ENCODE results near the gene PASK.
"Not testable (repeated sequence)": the region's sequence is repeated elsewhere in the genome, so short reads cannot be mapped to it uniquely, and the experiment has no call there.

PASK gene

DNA sequence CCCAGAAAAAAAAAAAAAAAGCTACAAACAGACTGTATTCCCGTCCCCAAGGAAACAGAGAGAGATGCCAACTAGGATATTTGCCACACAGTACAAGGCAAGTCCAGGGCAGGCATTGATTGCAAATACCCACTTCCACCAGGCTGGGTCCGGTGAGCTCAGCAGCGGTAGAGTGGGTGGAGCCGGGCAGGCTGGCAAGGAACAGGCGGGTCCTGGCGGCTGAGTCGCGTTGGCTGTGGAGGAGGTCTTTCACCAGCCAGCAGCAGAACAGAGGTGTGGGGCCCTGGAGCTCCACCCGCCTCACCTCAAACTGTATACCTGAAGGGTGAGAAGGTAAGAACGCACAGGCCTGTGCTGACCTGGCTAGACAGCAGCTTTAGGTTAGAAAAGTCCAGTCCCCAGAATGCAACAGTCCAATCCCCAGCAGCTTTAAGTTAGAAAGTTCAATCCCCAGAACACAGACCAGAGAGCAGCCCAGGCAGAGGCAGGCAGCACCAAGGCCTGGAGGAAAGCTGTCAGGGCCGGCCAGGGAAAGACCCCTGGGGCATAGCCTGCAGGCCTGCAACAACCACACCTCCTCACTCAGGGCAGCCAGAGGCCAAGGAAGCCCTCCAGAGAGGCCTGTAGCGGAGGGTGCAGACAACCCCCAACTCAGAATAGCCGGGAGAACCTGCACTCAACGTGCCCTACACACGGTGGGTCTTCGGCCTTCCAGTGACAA, 25.3 kb downstream of the PASK start:
- DNase-seq = no peak

DNA sequence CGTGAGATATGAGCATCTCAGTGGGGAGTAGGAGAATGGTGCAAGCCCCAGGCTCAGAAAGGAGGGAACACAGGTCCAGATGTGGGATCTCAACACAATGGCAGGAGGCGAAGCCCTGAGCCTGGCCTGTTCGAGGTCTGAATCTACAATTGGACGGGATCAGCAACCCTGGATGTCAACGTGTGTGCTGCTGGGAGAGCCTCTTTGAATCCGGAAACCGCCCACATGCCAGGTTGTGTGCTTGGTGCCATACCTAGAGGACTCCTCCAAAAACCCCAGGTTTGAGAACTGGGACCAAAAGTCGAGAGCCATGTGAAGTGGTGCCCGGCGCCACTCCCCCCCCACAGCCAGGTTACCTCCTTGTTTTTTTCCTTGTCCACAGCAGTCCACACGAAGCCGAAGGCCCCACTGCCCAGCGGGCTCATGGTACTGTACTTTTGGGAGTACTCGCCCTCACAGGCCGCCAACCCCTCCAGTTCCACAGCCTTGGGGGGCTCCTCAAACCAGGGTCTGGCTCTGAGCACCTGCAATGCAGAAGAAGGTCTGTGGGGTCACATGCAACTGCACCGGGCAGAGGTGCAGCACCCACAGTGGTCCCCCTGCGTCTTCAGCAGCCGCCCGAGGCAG, 26.8 kb downstream of the PASK start:
- DNase-seq = no peak

DNA sequence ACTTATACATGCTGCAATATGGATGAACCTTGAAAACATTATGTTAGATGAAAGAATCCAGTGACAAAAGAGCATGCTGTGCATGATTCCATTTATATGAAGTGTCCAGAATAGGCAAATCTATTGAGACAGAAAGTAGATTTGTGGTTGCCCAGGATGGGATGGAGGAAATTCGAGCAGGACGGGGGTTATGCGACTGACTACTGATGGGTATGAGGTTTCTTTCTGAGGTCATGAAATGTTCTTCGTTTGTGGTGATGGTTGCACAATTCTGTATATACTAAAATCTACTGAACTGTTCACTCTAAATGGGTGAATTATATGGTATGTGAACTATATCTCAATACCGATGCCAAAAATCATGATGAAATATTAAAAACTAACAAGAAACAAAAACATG, 28.3 kb downstream of the PASK start:
- DNase-seq = no peak

DNA sequence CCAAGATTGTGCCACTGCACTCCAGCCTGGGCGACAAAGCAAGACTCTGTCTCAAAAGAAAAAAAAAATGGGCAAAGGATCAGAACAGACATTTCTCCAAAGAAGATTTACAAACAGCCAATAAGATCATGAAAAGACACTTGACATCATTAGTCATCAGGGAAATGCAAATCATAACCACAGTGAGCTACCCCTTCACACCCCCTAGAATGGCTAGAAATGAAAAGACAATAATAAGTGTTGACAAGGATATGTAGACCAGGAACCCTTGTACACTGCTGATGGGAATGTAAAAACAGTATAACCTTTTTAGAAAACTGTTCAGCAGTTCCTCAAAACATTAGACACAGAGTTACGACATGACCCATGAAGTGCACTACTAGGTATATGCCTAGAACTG, 28.8 kb downstream of the PASK start:
- DNase-seq = no peak

DNA sequence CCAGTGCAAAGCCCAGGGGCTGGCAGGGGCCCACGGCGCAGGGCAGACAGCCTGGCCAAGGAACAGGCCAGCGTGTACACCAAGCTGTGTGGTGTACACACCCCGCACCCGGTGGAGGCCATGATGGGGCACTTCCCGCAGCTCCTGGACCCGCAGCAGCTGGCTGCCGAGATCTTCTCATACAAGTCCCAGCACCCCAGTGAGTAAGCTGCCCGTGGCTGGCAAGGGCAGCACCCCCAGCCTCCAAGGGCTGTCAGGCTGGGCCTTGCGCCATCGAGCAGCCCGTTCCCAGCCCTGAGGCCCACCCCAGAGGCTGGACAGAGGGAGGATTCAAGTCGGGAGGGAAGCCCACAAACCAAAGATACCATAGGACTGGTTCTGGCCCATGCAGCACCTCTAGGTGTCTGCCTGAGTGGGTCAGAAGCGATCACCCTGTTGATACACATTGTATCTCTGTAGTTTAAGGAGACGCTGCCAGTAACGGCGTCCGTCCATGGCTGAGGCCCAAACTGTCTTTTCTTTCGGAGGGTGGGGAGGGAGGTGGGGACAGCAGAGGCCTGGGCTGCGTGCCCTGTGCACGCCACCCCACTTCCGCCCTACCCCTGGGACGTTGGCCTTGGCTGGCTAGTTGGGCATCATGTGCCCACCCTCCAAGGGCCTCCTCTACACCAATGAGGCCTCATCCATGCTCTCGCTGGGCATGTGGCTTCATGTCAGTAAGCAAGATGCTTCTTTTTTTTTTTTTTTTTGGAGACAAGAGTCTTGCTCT, 30.4 kb downstream of the PASK start:
- DNase-seq = no peak

DNA sequence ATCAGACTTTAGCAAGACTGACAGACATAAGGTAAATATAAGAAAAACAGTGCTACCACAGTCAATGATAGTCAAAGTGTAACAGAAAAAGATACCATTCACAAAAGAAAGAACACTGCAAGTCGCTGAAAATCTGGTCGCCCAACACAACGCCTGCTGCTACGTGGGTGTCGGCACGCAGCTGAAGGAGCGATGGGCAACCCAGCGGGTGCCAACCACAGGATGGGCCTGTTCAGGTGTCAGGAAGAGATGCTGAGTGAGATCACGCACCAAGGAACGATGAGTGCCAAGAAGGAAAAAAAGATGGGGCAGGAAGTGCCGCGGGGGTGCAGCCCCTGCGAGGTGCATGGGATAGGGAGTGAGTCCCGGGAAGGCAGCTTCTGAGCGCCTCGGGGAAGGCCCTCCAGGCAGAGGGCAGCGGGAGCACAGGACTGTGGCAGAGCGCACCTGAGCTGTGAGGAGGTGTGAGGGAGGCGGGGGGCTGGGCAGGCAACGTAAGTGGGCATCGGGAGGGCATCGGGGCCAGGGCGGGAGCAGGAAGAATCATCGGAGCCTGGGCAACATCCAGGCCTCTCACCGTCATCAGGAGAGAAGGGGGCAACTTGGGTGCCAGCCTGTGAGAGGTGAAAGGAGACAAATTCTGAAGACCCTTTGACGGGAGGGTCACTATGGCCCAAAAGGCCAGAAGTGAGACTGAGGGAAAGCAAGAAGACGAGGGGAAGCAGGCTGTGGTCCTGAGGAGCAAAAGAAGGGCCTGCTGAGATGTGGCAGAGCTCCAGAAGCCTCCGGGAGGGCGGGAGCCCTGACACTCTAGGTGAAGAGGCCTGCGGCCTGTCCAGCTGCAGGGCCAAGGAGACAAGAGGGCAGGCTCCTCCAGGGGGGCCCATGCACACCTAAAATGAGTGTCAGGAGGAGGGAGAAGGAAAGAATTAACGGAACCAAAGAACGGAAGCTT, 32.4 kb downstream of the PASK start:
- no peak for DNase-seq

DNA sequence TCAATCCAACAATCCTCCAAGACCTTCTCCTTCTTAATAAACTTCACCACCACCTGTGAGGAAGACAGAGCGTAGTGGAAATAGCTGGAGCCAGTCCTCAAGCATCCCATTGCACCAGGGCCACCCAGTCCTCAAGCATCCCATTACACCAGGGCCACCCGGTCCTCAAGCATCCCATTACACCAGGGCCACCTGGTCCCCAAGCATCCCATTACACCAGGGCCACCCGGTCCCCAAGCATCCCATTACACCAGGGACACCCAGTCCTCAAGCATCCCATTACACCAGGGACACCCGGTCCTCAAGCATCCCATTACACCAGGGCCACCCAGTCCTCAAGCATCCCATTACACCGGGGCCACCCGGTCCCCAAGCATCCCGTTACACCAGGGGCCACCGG, 33.9 kb downstream of the PASK start:
- no peak for DNase-seq

DNA sequence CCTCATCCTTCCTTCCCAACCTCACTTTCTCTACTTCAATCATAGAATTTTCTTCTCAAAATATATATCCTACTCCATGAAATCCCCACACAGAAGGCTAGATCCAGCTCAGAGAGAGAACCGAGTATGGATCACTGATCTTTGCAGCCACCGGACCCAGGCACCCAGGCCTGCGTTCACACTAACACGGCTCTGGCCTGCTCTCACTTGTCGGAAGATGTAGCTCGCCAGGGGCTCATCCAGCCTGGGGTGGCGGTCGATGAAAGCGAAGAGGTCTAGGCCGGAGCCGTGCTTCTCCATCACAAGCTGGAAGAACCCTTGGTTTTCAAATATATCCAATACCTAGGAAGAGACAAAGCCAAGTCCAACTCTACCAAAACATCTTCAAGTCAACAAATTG, 34.4 kb downstream of the PASK start:
- no peak for DNase-seq

DNA sequence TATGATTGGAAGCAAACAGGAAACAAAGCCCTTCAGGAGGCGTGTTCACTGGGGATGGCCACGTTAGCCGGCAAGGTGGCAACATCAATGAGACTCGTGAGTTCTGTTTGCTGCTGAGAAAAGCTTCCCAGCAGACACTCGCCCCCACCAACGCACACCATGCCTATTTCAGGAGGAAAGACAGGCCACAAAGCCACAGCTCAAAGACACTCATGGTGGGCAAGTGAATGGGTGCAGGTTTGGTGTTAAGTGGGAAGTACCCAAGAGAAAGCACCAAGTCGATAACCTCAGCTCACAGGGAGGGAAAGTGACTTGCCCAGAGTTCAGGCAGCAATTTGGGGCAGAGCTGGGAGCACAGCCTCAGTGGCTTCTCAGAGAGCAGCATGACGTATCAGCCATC, 36.7 kb downstream of the PASK start:
- DNase-seq = no peak

DNA sequence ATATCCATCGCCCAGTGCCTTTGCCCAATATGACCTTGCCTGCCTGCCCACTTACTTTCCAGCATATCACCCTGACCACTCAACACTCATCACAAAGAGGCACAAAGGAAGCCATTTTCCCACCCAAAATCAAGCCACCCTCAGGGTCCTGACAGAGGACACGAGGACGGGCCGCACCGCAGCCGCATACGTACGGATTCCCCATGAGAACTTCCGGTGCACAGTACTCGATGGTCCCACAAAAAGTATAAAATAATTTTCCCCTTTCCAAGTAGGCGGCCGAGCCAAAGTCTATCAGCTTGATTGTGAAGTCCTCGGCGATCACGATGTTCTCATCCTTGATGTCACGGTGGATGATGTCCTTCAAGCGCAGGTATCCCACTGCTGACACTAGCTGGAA, 37.2 kb downstream of the PASK start:
- no peak for DNase-seq

DNA sequence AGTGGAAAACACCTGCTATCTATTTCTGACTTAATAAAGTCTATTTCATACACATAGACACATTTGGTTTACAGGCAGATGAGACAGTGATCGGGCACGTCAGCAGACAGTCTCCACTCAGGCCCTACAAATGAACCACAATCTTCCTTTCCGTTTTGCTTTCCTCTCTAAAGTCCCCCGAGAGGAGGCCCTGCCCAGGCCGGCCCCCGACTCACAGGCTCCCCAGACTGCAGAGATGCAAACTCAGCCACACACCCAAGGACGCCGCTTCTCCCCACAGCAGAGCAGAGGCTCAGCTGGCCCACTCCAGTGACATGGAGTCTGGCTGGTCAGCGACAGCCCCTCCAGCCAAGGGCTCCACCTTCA, 37.8 kb downstream of the PASK start:
- DNase-seq = no peak

DNA sequence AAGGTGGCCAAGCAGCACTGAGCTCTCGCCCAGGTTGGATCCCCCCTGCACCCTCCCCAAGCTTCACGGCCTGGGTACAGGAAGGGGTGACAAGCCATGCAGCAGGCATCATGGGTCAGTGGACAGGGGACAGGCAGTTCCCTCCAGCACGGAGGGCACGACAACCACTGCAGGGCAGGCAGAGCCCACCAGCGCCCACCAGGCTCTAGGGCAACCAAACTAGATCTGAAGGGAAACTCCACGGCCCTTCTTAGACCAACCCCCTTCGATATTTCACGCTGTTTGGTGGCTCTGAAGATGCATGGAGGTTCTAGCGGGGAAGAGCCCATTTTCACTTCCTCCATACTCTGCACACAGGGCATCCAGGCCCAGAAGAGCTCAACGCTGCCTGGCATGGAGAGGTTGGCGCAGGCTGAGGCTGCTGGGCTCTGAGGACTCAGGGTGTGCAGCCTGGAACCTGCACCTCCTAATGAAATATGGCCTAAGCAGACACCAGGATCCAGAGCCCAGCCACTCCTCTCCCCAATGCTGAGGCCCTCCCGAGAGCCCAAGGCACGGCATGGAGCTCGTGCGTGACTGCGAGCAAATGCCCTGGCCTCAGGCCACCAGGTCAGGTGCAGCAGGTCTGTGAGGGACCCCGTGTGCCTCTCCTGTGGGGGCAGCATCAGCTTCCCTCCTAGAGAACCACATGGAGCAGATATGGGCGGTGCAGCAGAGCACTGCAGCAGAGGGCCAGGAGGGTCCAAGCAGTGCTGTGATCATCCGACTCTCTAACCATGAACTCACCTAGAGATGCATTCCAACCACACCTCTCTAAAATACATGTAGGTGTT, 38.4 kb downstream of the PASK start:
- DNase-seq = no peak

DNA sequence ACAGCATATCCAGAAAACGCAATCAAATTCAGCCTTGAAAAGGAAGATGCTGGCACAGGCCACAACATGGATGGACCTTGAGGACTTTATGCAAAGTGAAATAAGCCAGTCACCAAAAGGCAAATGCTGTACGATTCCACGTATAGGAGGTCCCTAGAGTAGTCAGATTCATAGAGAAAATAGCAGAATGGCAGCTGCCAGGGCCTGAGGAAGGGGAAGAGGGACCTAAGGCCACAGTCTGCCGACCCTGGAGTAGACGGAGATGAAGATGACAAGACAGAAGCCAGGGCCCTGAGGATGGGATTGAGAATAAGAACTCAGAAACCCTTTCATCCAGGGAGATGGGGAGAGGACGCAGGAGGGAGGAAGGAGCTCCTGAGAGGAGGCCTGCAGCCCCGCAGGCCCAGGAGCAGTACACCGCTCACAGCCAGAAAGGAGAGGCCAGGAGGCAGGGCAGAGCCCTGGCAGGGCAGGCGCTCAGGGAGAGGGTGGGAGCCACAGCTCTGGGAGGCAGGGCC, 39.1 kb downstream of the PASK start:
- DNase-seq = no peak

DNA sequence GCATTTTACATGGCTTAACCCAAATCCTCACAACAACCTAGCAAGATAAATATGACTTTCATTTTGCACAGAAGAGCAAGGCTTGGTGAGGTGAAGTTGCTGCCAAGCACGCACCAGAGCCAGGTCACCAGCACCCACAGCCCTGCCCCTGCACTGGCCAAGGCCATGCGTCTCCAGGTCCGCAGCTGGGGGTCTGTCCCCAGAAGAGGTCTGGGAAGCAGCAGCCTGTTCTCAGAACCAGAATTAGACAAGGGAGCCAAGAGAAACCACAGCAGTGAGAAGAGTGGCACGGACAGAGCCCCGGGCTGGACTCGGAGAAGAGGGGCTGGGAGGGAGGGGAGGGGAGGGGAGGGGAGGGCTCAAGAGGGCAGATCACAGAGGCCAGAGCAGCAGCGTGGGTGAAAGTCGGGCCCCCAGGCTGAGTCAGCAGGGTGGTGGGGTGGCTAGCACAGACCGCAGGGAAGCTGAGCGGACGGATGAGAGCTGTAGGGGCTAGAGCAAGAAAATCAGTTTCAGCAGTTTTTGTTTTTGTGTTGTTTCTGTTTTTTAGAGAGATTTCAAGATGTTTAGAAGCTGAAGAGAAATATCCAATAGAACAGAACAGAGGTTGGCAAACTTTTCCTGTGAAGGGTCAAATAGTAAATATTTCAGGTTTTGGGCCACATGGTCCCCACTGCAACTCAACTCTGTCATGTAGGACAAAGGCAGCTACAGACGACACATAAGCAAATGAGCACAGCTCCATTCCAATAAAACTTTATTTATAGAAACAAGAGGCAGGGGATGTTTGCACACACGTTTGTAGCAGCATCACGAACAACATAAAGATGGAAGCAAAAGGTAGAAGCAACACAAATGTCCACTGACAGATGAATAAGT, 39.8 kb downstream of the PASK start:
- DNase-seq = no peak

DNA sequence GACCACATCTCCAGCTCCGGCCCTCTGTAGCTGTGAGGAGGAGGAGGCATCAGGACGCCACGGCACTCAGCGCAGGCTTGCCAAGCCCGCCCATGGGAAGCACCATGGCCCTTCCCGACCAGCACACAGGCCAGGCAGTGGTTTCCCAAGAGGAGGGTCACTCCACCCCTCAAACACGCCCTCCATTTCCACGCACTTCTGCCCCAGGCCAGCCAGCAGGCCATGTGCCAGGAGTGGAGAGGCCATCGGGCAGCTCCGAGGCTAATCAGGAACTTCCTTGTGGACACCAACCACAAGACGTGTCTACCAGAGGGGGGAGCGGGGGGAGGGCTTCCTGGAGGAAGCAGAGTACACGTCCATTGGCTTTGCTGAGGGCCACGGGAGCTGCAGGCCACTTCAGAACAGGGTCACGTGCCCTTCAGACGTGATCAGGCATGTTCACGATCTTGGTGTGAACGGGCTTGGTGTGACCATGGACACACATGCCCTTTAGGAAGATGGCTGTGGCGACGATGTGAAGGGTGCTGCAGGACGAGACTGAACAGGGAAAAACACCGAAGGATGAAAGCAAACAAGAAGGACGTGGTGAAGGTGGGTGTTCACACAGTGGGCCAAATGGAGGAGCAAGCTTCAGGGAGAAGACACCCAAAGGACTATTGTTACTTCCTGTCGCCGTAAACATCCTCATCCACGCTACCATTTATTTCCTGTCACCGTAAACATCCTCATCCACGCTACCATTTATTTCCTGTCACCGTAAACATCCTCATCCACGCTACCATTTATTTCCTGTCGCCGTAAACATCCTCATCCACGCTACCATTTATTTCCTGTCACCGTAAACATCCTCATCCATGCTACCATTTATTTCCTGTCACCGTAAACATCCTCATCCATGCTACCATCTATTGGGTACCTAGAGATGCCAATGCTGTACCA, 40.7 kb downstream of the PASK start:
- DNase-seq = no peak

DNA sequence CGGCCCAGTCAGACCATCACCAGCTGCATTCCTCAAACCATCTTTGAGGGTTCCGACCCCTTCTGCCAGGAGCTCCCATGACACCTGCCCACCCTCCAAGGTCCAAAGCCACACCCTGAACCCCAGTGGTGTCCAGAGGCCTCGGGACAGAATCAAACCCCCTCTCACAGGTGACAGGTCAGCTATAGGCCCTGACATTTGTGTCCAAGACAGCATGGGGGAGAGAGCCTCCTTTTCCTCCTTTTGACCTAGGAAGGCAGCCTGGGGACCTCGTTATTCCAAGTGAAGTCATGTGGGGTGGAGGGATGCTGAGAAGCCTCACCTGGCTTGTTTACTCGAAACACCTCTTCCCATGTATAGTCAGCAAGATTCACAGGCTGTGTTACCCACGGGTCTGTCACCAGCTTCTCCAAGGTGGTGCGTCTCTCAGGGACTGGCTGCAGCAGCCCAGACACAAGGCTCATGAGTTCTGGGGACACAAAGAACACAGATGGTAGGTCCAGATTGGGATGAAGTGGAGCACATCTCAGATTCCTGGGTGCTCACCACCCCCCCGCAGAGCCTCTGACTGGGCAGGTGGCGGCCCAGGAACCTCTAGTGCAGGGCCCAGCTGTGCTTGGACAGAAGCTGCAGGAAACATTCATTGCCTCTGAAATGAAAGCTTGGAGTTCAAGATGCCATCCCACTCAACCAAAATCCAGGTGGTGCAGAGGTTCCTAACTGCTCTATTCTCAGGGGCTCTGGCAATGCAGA, 42.1 kb downstream of the PASK start:
- DNase-seq = no peak

DNA sequence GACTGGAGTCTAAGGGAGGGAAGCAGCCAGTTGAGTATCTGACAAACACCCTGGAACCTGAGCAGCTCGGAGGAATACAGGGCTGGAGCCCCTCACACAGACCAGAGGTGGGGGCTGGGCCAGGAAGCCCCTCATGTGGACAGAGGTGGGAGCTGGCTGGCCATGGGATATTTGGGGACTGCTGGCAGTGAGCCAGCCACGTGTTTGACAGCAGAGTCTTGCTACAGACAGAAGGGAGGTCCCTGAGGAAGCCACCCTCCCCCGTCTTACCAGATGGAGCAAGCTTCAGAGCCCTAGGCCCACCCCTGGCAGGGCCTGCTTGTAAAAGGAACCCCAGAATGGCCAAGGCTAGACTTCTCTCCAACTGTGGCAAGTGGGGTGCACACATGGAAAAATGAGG, 43.6 kb downstream of the PASK start:
- no peak for DNase-seq

DNA sequence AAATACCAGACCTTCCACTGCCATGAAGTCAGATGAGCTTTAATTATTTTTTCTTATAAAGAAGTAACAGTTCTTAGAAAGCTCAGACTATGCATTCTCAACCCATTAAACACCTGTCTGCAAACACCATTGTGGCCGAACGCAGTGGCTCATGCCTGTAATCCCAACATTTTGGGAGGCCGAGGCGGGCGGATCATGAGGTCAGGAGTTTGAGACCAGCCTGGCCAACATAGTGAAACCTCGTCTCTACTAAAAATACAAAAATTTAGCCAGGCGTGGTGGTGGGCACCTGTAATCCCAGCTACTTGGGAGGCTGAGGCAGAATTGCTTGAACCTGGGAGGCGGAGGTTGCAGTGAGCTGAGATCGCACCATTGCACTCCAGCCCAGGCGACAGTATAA, 44.7 kb downstream of the PASK start:
- not testable (repeated sequence) for DNase-seq

DNA sequence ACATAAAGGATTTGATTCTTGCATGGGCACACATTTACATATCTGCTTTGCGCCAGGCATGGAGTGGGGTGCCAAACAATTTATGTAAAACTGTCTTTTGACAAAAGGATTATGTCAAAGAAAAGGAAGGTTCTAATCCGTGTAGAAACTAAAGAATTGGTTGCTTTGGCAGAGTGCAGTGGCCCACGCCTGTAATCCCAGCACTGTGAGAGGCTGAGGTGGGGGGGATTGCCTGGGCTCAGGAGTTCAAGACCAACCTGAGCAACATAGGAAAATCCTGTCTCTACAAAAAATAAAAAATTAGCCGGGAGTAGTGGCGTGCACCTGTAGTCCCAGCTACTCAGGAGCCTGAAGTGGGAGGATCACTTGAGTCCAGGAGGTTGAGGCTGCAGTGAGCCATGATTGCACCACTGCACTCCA, 46.1 kb downstream of the PASK start:
- no peak for DNase-seq

Data from cortex of kidney (tissue), 1 donor.